ENCODE measurements around the gene YTHDC2.

Gene YTHDC2

GRCh38 chr5:113641715-113642114 is 128.2 kb downstream of the YTHDC2 start:
- TF ChIP-seq RAD21 (IDR thresholded peaks at IDR 0.05; ENCODE audit: low read depth), result no peak
- no peak for TF ChIP-seq TEAD4 (IDR thresholded peaks at IDR 0.05)
- TF ChIP-seq CREB1 (IDR thresholded peaks at IDR 0.05; ENCODE audit: low read depth), result no peak
- no peak for TF ChIP-seq ZBTB7A (IDR thresholded peaks at IDR 0.05; ENCODE audit: low read depth)
- no peak for TF ChIP-seq TCF12 (IDR thresholded peaks at IDR 0.05; ENCODE audit: low read depth)
- no peak for TF ChIP-seq NFIC (IDR thresholded peaks at IDR 0.05)
- TF ChIP-seq EP300 (IDR thresholded peaks at IDR 0.05; ENCODE audit: borderline replicate concordance), result no peak
- no peak for TF ChIP-seq USF1 (IDR thresholded peaks at IDR 0.05)
- TF ChIP-seq REST (IDR thresholded peaks at IDR 0.05; ENCODE audit: low read depth), result no peak
- no peak for TF ChIP-seq CEBPB (IDR thresholded peaks at IDR 0.05)
- TF ChIP-seq YY1 (IDR thresholded peaks at IDR 0.05; ENCODE audit: low read depth), result no peak
- TF ChIP-seq TAF1 (IDR thresholded peaks at IDR 0.05; ENCODE audit: low read depth), result no peak
